Activated CD4-positive, alpha-beta T cell treated with anti-CD3 and anti-CD28 coated beads for 24 hours (primary cell): Measurements from ENCODE around the gene MLXIP.
"Not testable (repeated sequence)": the region's sequence is repeated elsewhere in the genome, so short reads cannot be mapped to it uniquely, and the experiment has no call there.

Experiments
- DNase-seq, 2 donors: peaks; one replicate each; pipeline ENCODE4 v3.0.0-alpha.2; 2020; ENCODE audit warnings: low read depth in 2 of 2

The MLXIP gene

GRCh38 chr12:122078141-122079032, at the start of gene MLXIP:
TSS of gene MLXIP (plus strand) at chr12:122078756. CDS start at chr12:122078854, 98 bp downstream.
- DNase-seq = peak; percentile 73 to 89

GRCh38 chr12:122028905-122029560, 49.5 kb upstream of the MLXIP start:
- DNase-seq = no peak

- no peak for DNase-seq
Observed at GRCh38 chr12:122029620-122030423, 48.7 kb upstream of the MLXIP start.

- no peak for DNase-seq
Observed at GRCh38 chr12:122030424-122031035, 48.0 kb upstream of the MLXIP start.

- peak; percentile 46 to 63 for DNase-seq
Observed at GRCh38 chr12:122031342-122032216, 47.0 kb upstream of the MLXIP start.

GRCh38 chr12:122032580-122032979, 46.0 kb upstream of the MLXIP start:
- DNase-seq = no peak

- DNase-seq = no peak
Observed at GRCh38 chr12:122035292-122035691, 43.3 kb upstream of the MLXIP start.

- no peak for DNase-seq
Observed at GRCh38 chr12:122036153-122036552, 42.4 kb upstream of the MLXIP start.

- DNase-seq = no peak
Observed at GRCh38 chr12:122040579-122041386, 37.8 kb upstream of the MLXIP start.

- DNase-seq = not testable (repeated sequence)
Observed at GRCh38 chr12:122041458-122041857, 37.1 kb upstream of the MLXIP start.

GRCh38 chr12:122042910-122043309, 35.6 kb upstream of the MLXIP start:
- no peak for DNase-seq

- DNase-seq = no peak
Observed at GRCh38 chr12:122043476-122043875, 35.1 kb upstream of the MLXIP start.

GRCh38 chr12:122045262-122045661, 33.3 kb upstream of the MLXIP start:
- DNase-seq = no peak

GRCh38 chr12:122046145-122046544, 32.4 kb upstream of the MLXIP start:
- DNase-seq = no peak

- no peak for DNase-seq
Observed at GRCh38 chr12:122048151-122048550, 30.4 kb upstream of the MLXIP start.

GRCh38 chr12:122049827-122050226, 28.7 kb upstream of the MLXIP start:
- no peak for DNase-seq

- no peak for DNase-seq
Observed at GRCh38 chr12:122050706-122051105, 27.9 kb upstream of the MLXIP start.

- no peak for DNase-seq
Observed at GRCh38 chr12:122051231-122051876, 27.2 kb upstream of the MLXIP start.

GRCh38 chr12:122052285-122052684, 26.3 kb upstream of the MLXIP start:
- no peak for DNase-seq
